GM12878 (cell line): ENCODE data around the gene NOD2. TPM values are rescaled to one million over a fixed set of nuclear protein-coding genes. Genes with fewer than 3 reads are reported as not detected.

Source experiments
- ATAC-seq: fragments of 200-7000 bp; cut with Tn5 transposase; 3 replicates; pipeline ENCODE4 v1.9.1; 2020; ENCODE audit warnings: mild to moderate bottlenecking, moderate library complexity
- BruUV-seq: library from RNA; stranded (reverse); fragments of 400-500 nt; replicated peaks from 2 replicates; lab custom pipeline; 2021; lab: Mats Ljungman, UMichigan
- CTCF ChIA-PET: fragments of 300-600 bp; sonication (Branson Sonifier 250); formaldehyde crosslinking; extraction: SDS; loops from one replicate; lab custom pipeline; 2021; ENCODE audit warnings: inconsistent platforms; lab: Yijun Ruan, JAX
- POLR2A ChIA-PET: fragments of 350-600 bp; formaldehyde crosslinking; extraction: SDS; loops from one replicate; lab custom pipeline; 2021; ENCODE audit warnings: inconsistent platforms; lab: Charles Lee
- RAD21 ChIA-PET: fragments of 300-600 bp; sonication (Branson Sonifier 250); formaldehyde crosslinking; loops from one replicate; lab custom pipeline; 2023; ENCODE audit warnings: antibody characterized with exemption; ENCODE audit not compliant: unreplicated experiment; lab: Charles Lee
- SMC1A ChIA-PET: fragments of 300-600 bp; sonication (Branson Sonifier 250); formaldehyde crosslinking; loops from one replicate; lab custom pipeline; 2023; ENCODE audit not compliant: unreplicated experiment, uncharacterized antibody; lab: Charles Lee
- DNase-seq: peaks from one replicate; pipeline ENCODE4 v3.0.0-alpha.2; 2011; ENCODE audit warnings: low read depth, low spot score
- FAIRE-seq: peaks from 3 replicates; lab custom pipeline; 2011; peaks lifted over from hg19 to GRCh38; lab: Jason Lieb, UNC
- H2AFZ ChIP-seq: 2 replicates; pipeline ENCODE4 v1.6.0; 2011; ENCODE audit warnings: low read depth, low read length, control low read depth; ENCODE audit not compliant: control insufficient read depth
- H3K27ac ChIP-seq: 2 replicates; pipeline ENCODE4 v1.5.1; 2011; ENCODE audit warnings: control low read depth; ENCODE audit not compliant: control insufficient read depth, insufficient read depth
- H3K27me3 ChIP-seq, 2 experiments: replicated peaks in 1 of 2; 2 replicates each; pipeline versions ENCODE4 v1.6.0 to v1.6.1; 2011; ENCODE audit warnings: low read length in 1 of 2; ENCODE audit not compliant: control insufficient read depth in 2 of 2, insufficient read depth in 2 of 2
- H3K36me3 ChIP-seq, 2 experiments: 2 replicates each; pipeline ENCODE4 v1.5.1; 2011; ENCODE audit warnings: low read length in 1 of 2; ENCODE audit not compliant: control insufficient read depth in 2 of 2, insufficient read depth in 2 of 2
- H3K4me1 ChIP-seq: 2 replicates; pipeline ENCODE4 v1.6.1; 2011; ENCODE audit warnings: mild to moderate bottlenecking, low read length, moderate library complexity, mixed read lengths; ENCODE audit not compliant: control insufficient read depth, insufficient read depth
- H3K4me2 ChIP-seq: 2 replicates; pipeline ENCODE4 v1.6.0; 2011; ENCODE audit warnings: control low read depth; ENCODE audit not compliant: control insufficient read depth, insufficient read depth
- H3K4me3 ChIP-seq: fragments of 200-600 bp; sonication (generic); 2 replicates; pipeline ENCODE4 v1.5.1; 2016
- H3K79me2 ChIP-seq: 2 replicates; pipeline ENCODE4 v1.6.0; 2011; ENCODE audit warnings: low read length; ENCODE audit not compliant: control insufficient read depth, insufficient read depth
- H3K9ac ChIP-seq: 2 replicates; pipeline ENCODE4 v1.8.0; 2011; ENCODE audit warnings: low read length, control low read depth, mixed read lengths; ENCODE audit not compliant: control insufficient read depth, insufficient read depth
- H3K9me3 ChIP-seq: replicated peaks from 3 replicates; pipeline ENCODE4 v1.5.1; 2011; ENCODE audit warnings: mild to moderate bottlenecking, low read length; ENCODE audit not compliant: control insufficient read depth, insufficient read depth
- H4K20me1 ChIP-seq: 2 replicates; pipeline ENCODE4 v1.6.0; 2011; ENCODE audit not compliant: control insufficient read depth, insufficient read depth
- ATF7 ChIP-seq: fragments of 450-650 bp; IDR thresholded peaks from 2 replicates; pipeline ENCODE4 v1.6.1; 2016; ENCODE audit warnings: low read depth, mild to moderate bottlenecking
- BCL11A ChIP-seq: IDR thresholded peaks from 2 replicates; pipeline ENCODE4 v1.6.1; 2011; ENCODE audit warnings: low read depth, low read length
- CBX5 ChIP-seq: sonication (generic); IDR thresholded peaks from 2 replicates; pipeline ENCODE4 v1.6.1; 2016; ENCODE audit warnings: low read depth, moderate library complexity, mild to moderate bottlenecking, inconsistent platforms
- CEBPB ChIP-seq, 2 experiments: fragments of 150-350 bp in 1 of 2; IDR thresholded peaks; 2 replicates each; pipeline ENCODE4 v1.6.1; 2012 to 2014; ENCODE audit warnings: low read depth in 2 of 2, low read length in 2 of 2, borderline replicate concordance in 1 of 2, inconsistent platforms in 1 of 2
- DPF2 ChIP-seq: fragments of 450-650 bp; IDR thresholded peaks from 2 replicates; pipeline ENCODE4 v1.6.1; 2017; ENCODE audit warnings: mild to moderate bottlenecking
- IRF3 ChIP-seq: fragments of 450-650 bp; IDR thresholded peaks from 2 replicates; pipeline ENCODE4 v1.6.1; 2014; ENCODE audit warnings: mild to moderate bottlenecking
- SP1 ChIP-seq: IDR thresholded peaks from one replicate; pipeline ENCODE4 v1.6.1; 2011; ENCODE audit warnings: low read depth, low read length
- SREBF2 ChIP-seq: IDR thresholded peaks from 2 replicates; pipeline ENCODE4 v1.6.1; 2012; ENCODE audit warnings: mild to moderate bottlenecking, low read length
- STAT1 ChIP-seq: fragments of 450-650 bp; conservative IDR thresholded peaks from 2 replicates; pipeline ENCODE4 v1.6.1; 2014; ENCODE audit warnings: antibody characterized with exemption, mild to moderate bottlenecking
- TBL1XR1 ChIP-seq: IDR thresholded peaks from 2 replicates; pipeline ENCODE4 v1.6.1; 2012; ENCODE audit warnings: low read depth, low read length, improper control_type of control experiment
- WRNIP1 ChIP-seq: IDR thresholded peaks from 2 replicates; pipeline ENCODE4 v1.6.1; 2011; ENCODE audit warnings: low read depth, low read length, improper control_type of control experiment, borderline replicate concordance
- WGBS: methylation state at CpG from one replicate; pipeline ENCODE4 v1.1.6; 2016; ENCODE audit warnings: low lambda C conversion rate; ENCODE audit not compliant: insufficient replicate concordance, insufficient coverage; ENCODE audit errors: missing lambda C conversion rate; 5-methylcytosine and 5-hydroxymethylcytosine counted together
- in situ Hi-C: fragments of 300-500 bp; cut with MboI; formaldehyde crosslinking; loops from 9 replicates; pipeline ENCODE4 v1.14.3; 2018; ENCODE audit warnings: mixed read lengths
- intact Hi-C: fragments of 100-400 bp; cut with micrococcal nuclease; formaldehyde crosslinking; loops from one replicate; pipeline ENCODE4 v1.14.2; 2022; ENCODE audit not compliant: unreplicated experiment
- polyA plus RNA-seq, 11 experiments: library from polyadenylated mRNA; depleted of rRNA in 4 of 11; unstranded in 6 of 11; stranded (reverse) in 5 of 11; fragments of >200 nt; fragmentation: Nextera tagmentation in 4 of 11; fragmentation: Illumina TruSeq in 1 of 11; extraction: Ambion mirVana in 4 of 11; extraction: Trizol in 1 of 11; gene quantifications; 1 replicate in 1 of 11; 2 replicates in 10 of 11; pipeline versions ENCODE4 v1.2.1 to v1.2.3, GENCODE V29; 2011 to 2016; ENCODE audit warnings: inconsistent platforms in 2 of 11, missing spikeins in 2 of 11, low read depth in 1 of 11
- total RNA-seq, 4 experiments: library from RNA; depleted of rRNA in 3 of 4; stranded (reverse); fragments of >200 nt in 3 of 4; fragmentation: Illumina TruSeq in 1 of 4; extraction: Trizol in 1 of 4; gene quantifications; 2 replicates each; pipeline versions ENCODE4 v1.2.1 to v1.2.3, GENCODE V29; 2013 to 2021
- TF ChIP-seq, protein P1 (sequence below): fragments of 450-650 bp; IDR thresholded peaks from 2 replicates; pipeline ENCODE4 v1.6.1; 2016; ENCODE audit warnings: mild to moderate bottlenecking

The NOD2 gene
- total and polyA plus RNA-seq, 10 of the 15 experiments (the other 5 are each of a cell fraction or from before 2014, with no cell fraction given) = 1.0 to 18.6 (median 6.7) TPM

GRCh38 chr16:50751528-50751927 lies 58.1 kb downstream of the NOD2 start (continued):
- TF ChIP-seq SP1 = no peak

- no peak for DNase-seq
- intact Hi-C loops (no loop called here), in situ Hi-C loops (no loop called here)
- no peak for FAIRE-seq
- BruUV-seq = no TSS peak
- no peak for ATAC-seq
- H3K4me2 ChIP-seq = no peak overlapping the region
- peaks cover 51% of the 10 kb centered on the region for H3K79me2 ChIP-seq
- ChIA-PET SMC1A (interaction anchor here (0.9 to 19.1 kb wide), 4 partner anchors 12 to 383 kb away, joined by 3 to 600 read pairs (median 4); partner anchors contain the start of gene SNX20), CTCF (interaction anchor here (0.8 to 15.3 kb wide), 5 partner anchors 53 to 685 kb away, joined by 3 to 636 read pairs (median 6); partner anchors contain the start of gene SNX20), POLR2A (interaction anchor here (0.9 kb wide), 1 partner anchor 11 kb away, joined by 3 read pairs; the partner anchor contains the start of gene CYLD), RAD21 (interaction anchor here (1.0 to 13.0 kb wide), 2 partner anchors 80 to 488 kb away, joined by 3 to 578 read pairs; partner anchors contain the start of gene SNX20)
- no peaks in the 10 kb centered on the region for H3K27me3 ChIP-seq
- H4K20me1 ChIP-seq = no peaks in the 10 kb centered on the region
- H3K27ac ChIP-seq = no peak overlapping the region
- H3K9me3 ChIP-seq = no peaks in the 10 kb centered on the region
- no peak overlapping the region for H2AFZ ChIP-seq
- no peak overlapping the region for H3K4me3 ChIP-seq
- 76% methylated on average over 4 of the region's 4 CpGs for WGBS
- H3K9ac ChIP-seq = no peak overlapping the region
- TF ChIP-seq TBL1XR1 = no peak
- no peak for TF ChIP-seq BCL11A
- no peak for TF ChIP-seq IRF3
- TF ChIP-seq WRNIP1 = no peak
- no peak for TF ChIP-seq DPF2
- no peak for TF ChIP-seq CBX5
- TF ChIP-seq, protein P1, sequence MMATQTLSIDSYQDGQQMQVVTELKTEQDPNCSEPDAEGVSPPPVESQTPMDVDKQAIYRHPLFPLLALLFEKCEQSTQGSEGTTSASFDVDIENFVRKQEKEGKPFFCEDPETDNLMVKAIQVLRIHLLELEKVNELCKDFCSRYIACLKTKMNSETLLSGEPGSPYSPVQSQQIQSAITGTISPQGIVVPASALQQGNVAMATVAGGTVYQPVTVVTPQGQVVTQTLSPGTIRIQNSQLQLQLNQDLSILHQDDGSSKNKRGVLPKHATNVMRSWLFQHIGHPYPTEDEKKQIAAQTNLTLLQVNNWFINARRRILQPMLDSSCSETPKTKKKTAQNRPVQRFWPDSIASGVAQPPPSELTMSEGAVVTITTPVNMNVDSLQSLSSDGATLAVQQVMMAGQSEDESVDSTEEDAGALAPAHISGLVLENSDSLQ = no peak
- TF ChIP-seq CEBPB (IDR thresholded peaks at IDR 0.05; ENCODE audit: borderline replicate concordance in 1 of 2, low read depth in 2 of 2, low read length in 2 of 2) = no peak
- no peak for TF ChIP-seq ATF7
- TF ChIP-seq STAT1 = no peak
- no peak for TF ChIP-seq SREBF2
- H3K36me3 ChIP-seq = peaks cover 1 to 18% of the 10 kb centered on the region in 2 experiments; a peak in 3 of 4 replicates
- peaks cover 2% of the 10 kb centered on the region; the same call in 1 of the 2 replicates for H3K4me1 ChIP-seq
Measured at GRCh38 chr16:50752471-50753235, 59.2 kb downstream of the NOD2 start.
